ENCODE data around the gene CACNA1D.

The CACNA1D gene

GRCh38 chr3:53579636-53580035, 85.2 kb downstream of the CACNA1D start:
- H3K4me3 ChIP-seq (replicated peaks; ENCODE audit: low read depth, low read length) = no peak overlapping the region
- no peak for DNase-seq (ENCODE audit: extremely low read depth, low read depth)

GRCh38 chr3:53581671-53582070, 87.3 kb downstream of the CACNA1D start:
- no peak for TF ChIP-seq CTCF (IDR thresholded peaks at IDR 0.05; ENCODE audit: low read depth, low read length, missing control alignments)
- H3K4me3 ChIP-seq (replicated peaks; ENCODE audit: low read depth, low read length) = no peak overlapping the region
- peak; percentile 20 for DNase-seq (ENCODE audit: extremely low read depth, low read depth)

More at GRCh38 chr3:53579636-53580035, 85.2 kb downstream of the CACNA1D start:
- no peak for TF ChIP-seq CTCF (IDR thresholded peaks at IDR 0.05; ENCODE audit: low read depth, low read length, missing control alignments)

GRCh38 chr3:53583161-53583690, 88.8 kb downstream of the CACNA1D start:
- TF ChIP-seq CTCF (IDR thresholded peaks at IDR 0.05; ENCODE audit: low read depth, low read length, missing control alignments) = no peak
- no peak for DNase-seq (ENCODE audit: extremely low read depth, low read depth)
- no peak overlapping the region for H3K4me3 ChIP-seq (replicated peaks; ENCODE audit: low read depth, low read length)

DNA sequence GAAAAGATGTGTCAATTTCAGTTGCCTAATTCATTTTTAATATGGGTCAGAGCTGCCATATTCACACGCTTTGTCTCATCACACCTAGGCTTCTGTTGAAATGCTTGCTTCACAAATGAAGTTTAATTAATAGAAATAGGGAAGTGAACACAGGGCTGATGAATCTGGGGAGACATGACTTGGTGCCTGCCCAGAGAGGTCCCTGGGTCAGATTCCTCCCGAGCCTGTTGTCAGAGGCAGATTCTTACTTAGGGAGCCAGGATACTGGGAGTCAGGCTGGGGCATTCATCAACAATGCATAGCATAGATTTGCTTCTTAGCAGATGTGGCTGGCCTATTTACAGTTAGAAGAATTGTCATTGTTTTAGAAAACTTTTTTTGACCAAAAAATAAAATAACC, 90.6 kb downstream of the CACNA1D start:
- DNase-seq (ENCODE audit: extremely low read depth, low read depth) = no peak
- H3K4me3 ChIP-seq (replicated peaks; ENCODE audit: low read depth, low read length) = no peak overlapping the region
- TF ChIP-seq CTCF (IDR thresholded peaks at IDR 0.05; ENCODE audit: low read depth, low read length, missing control alignments) = no peak

DNA sequence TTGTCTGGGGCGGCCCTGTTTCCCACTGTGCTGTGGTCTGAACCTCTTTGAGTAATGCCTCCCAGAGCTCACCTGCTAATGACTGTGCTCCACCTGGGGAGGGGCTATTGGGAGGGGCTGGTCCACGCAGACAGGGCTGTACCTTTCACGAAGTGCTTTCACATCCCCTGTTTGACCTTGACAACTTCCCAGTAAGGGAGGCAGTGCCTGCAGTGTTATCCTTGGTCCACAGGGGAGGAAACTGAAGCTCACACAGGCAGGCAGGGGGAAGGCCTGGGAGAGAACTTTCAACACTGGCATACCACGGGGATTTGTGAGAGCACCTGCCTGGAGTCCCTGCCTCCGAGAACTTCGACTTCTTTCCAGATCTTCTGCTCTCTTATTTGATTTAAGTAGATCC, 91.2 kb downstream of the CACNA1D start:
- no peak for TF ChIP-seq CTCF (IDR thresholded peaks at IDR 0.05; ENCODE audit: low read depth, low read length, missing control alignments)
- DNase-seq (ENCODE audit: extremely low read depth, low read depth) = no peak
- H3K4me3 ChIP-seq (replicated peaks; ENCODE audit: low read depth, low read length) = no peak overlapping the region

DNA sequence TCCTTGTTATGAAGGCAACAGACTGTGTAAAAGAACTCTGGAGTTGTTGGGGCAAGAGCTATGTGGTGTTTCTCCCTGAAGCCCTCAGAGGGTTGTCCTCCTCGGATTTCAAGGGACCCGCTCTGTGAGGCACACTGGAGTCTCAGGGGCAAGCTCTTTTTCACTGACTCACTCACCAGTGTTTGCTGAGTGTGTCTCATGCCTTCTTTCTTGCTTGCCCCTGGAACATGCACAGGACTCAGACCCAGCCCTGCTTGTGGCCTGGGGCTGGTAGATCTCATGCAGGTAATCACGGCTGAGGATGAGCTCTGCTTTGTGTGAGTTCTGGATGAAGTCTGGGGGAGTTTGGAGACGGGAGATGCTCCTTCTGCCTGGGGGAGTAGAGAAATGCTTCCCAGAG, 93.7 kb downstream of the CACNA1D start:
- no peak for TF ChIP-seq CTCF (IDR thresholded peaks at IDR 0.05; ENCODE audit: low read depth, low read length, missing control alignments)
- no peak overlapping the region for H3K4me3 ChIP-seq (replicated peaks; ENCODE audit: low read depth, low read length)
- DNase-seq (ENCODE audit: extremely low read depth, low read depth) = no peak

DNA sequence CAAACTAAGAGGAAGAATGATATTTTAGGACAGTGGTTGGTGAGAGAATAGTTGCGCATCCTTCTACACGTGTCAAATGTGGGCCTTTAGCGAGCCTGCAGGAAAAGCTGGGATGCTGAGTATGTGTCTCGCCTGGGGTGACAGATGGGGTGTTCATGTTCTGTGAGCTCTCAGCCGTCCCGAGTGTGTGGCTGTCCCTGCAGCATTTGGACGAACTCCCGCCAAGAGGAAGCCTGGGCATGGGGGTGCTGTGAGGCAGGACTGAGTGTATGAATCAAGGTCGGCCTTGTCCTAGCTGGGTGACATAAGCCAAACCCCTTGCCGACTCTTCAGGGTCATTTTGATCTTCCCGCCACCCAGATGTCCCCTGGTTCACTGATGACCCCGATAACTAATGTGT, 94.8 kb downstream of the CACNA1D start:
- H3K4me3 ChIP-seq (replicated peaks; ENCODE audit: low read depth, low read length) = no peak overlapping the region
- TF ChIP-seq CTCF (IDR thresholded peaks at IDR 0.05; ENCODE audit: low read depth, low read length, missing control alignments) = no peak
- no peak for DNase-seq (ENCODE audit: extremely low read depth, low read depth)
